Left renal cortex interstitium (tissue), 4 donors: ENCODE measurements around the gene PIP5K1B. TPM values are rescaled to one million over a fixed set of nuclear protein-coding genes. Genes with fewer than 3 reads are reported as not detected.
"Not testable (repeated sequence)": the region's sequence is repeated elsewhere in the genome, so short reads cannot be mapped to it uniquely, and the experiment has no call there.

Source experiments
- DNase-seq, 4 donors: peaks; one replicate each; pipeline ENCODE4 v3.0.0-alpha.2; 2013; ENCODE audit warnings: low read depth in 4 of 4, low spot score in 2 of 4, missing footprints in 1 of 4
- polyA plus RNA-seq, 4 donors: library from polyadenylated mRNA; unstranded; fragments of 120-200 nt; gene quantifications; one replicate each; pipeline ENCODE4 v1.2.1, GENCODE V29; 2013; ENCODE audit not compliant: insufficient read length in 4 of 4

Gene PIP5K1B
- polyA plus RNA-seq, 4 donors: 6.3 to 8.9 (median 6.6) TPM

DNA sequence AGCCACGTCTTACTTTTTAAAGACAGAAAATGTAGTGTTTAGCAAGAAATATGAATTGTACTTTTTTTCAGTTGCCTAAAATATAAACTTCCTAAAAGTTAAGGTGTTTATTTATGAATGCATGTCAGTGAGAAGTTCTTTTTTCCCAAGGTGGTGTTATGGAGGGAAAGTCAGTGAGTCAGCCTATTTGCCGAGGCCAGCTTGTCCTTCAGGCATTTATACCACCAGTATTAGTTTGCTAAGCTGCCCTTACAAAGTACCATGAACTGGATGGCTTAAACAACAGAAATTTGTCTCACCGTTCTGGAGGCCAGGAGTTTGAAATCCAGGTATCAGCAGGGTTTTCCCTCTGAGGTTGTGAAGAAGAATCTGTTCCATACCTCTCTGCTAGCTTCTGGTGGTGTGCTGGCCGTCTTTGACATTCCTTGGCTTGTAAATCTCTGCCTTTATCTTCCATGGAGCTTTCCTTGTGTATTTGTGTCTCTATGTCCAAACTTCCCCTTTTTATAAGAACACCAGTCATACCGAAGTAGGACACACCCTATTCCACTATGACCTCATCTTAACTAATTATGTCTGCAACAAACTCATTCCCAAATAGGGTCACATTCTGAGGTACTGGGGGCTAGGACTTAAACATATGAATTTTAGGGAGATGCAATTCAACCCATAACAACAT, 270.5 kb downstream of the PIP5K1B start:
- DNase-seq: no peak

DNA sequence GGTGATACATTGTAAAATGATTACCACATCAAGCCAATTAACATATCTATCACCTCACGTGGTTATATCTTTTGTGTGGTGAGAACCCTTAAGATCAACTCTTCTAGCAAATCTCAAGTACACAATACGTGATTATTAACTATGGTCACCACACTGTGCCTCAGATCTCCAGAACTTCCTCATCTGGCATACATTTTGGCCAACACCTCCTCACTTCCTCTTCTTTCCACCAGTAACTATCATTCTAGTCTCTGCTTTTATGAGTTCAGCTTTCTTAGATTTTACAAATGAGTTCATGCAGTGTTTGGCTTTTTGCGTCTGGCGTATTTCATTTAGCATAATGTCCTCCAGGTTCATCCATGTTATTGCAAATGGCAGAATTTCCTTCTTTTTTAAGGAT, 273.0 kb downstream of the PIP5K1B start:
- no peak for DNase-seq

DNA sequence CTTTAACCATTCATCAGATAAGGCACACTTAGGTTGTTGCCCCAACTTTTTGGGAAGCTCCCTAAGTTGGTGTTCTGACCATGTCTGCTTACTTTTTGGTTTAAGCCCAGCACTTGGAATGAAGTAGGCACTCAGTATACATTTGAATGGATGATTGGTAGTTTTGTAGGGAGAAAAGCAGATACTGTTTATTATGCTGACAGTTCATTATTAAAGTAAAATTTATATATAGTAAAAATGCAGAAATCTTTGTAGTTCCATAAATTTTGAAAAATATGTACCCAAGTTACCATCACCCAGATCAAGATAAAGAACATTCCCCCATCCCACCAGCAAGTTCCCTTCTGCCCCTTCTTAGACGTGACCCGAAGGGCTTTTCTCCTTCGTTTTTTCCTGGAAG, 273.5 kb downstream of the PIP5K1B start:
- DNase-seq: no peak

GRCh38 chr9:68979538-68980314, 274.7 kb downstream of the PIP5K1B start:
- no peak for DNase-seq

DNA sequence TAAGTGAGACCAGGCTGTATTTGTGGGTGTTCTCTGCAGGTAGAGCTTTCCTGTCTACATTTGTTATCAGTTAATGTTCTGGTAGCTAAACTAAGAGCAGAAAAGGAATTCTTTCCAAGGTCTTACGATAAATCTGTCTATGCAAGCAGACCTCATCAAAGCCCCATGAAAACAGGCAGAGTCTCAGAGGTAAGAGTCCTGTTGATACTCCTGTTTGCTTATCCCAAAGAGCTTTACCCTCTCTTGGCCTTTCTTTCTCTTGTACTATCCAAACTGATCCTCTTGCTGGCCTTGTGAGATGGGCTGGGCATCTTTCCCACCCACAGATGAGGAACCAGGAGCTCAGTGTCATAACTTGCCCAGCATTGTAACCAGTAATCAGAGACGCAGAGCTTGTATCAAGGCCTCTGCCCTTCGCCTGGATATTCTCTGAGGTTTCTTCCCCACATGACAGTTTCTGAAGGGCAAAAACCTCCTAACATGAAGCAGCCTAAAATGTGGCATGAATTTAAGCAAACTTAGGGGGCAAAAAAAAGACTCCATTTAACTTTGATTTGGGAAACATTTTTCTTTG, 275.4 kb downstream of the PIP5K1B start:
- DNase-seq: no peak

DNA sequence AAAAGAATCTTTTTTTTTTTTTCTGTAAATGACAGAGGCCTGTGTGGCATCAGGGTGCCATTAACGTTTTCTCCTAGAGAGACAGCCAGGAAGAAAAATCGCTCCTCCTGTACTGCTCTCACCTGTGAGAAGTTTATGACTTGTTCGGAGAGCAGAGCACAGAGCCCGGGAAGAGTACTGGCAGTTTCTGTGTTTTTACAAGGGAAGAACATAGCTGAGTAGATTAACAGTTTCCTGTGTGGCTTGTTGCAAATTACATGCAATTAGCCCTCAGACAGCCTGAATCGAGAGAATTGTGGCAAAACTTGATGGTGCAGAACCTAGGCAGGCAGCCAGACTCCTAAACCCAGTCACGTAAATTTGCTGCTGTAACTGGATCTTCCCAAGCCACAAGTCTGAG, 276.7 kb downstream of the PIP5K1B start:
- DNase-seq: peak in 2 of 4 donors; percentile 68 to 70

DNA sequence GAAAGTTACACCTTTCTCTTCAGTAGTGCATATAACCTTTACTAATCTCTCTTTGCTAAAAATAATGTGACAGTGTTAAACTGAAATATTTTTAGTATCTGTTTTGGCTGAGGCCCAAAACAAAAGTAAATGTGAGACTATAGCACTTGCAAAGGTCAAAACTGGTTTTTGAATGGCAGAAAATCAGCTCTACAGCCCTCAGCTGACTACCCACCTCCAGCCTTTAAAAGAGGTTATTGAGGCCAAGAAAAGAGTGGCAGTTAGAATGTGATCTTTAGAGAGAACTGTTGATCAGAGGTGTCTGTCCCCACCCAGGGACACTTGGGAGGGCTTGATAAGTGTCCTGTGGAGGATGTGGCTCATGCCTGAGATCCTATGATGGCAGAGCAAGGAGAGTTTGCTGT, 278.0 kb downstream of the PIP5K1B start:
- DNase-seq: no peak

- no peak for DNase-seq
Observed at GRCh38 chr9:68983522-68984424, 278.7 kb downstream of the PIP5K1B start.

DNA sequence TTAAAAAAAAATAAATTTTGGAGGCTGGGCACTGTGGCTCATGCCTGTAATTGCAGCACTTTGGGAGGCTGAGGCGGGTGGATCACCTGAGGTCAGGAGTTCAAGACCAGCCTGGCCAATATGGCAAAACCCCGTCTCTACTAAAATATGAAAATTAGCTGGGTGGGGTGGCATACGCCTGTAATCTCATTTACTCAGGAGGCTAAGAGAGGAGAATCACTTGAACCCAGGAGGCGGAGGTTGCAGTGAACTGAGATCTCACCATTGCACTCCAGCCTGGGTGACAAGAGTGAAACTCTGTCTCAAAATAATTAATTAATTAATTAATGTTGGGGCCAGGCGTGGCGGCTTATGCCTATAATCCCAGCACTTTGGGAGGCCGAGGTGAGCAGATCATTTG, 281.9 kb downstream of the PIP5K1B start:
- DNase-seq: not testable (repeated sequence)

DNA sequence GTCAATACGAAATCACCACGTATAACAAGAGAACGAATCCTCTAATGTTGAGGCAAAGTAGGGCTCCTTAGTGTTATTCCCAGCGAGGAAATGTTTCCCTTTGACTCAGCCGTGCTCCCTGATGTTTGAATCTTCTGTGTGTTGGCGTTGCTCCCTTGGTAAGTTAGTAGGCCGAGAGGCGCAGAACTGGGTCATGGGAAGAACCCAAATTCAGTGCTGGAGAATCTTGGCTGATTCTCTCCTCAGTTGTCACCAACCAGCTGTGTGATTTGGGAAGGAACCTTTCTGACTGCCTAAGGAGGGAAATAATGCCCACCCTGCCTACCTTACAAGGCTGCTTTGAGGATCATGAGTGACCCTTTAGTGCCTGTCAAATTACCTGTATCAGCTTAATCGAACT, 286.4 kb downstream of the PIP5K1B start:
- no peak for DNase-seq

DNA sequence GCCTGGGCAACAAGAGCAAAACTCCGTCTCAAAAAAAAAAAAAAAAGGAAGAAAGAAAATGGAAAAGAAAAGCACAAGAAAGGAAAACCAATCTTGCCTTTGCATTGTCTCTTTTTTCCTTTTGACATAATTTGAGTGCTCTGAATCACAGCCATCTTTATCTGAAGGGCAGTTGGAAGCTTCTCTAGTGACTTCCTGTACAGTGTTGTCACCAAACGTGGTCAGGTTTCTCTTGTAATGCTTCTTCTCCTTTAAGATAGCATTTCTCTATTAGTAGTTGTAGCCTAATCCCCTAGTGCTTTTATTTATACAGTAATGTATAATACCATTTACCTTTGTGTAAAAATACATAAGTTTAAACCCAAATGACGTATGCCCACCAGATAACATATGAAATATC, 290.7 kb downstream of the PIP5K1B start:
- no peak for DNase-seq

DNA sequence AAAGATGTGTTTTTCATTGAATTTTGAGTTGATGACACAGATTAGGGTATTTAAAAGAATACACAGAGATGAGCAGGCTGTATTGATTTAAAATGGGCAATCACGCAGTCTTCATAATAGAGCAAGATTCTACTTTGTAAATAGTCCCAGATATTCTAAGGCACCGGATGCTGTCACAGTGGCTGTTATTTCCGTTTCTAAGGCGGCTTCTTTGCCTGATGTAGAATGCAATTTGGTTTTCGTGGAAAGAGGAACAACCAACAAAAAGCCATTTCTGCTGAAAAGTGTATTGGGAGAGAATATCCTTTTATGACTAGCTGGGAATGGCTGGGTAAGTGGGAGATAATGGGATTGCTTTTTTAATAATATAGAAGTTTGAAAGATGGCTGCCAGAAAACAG, 291.4 kb downstream of the PIP5K1B start:
- DNase-seq: no peak

- DNase-seq: no peak
Observed at GRCh38 chr9:68997666-68998065, 292.6 kb downstream of the PIP5K1B start.

- no peak for DNase-seq
Observed at GRCh38 chr9:68998385-68998784, 293.3 kb downstream of the PIP5K1B start.

DNA sequence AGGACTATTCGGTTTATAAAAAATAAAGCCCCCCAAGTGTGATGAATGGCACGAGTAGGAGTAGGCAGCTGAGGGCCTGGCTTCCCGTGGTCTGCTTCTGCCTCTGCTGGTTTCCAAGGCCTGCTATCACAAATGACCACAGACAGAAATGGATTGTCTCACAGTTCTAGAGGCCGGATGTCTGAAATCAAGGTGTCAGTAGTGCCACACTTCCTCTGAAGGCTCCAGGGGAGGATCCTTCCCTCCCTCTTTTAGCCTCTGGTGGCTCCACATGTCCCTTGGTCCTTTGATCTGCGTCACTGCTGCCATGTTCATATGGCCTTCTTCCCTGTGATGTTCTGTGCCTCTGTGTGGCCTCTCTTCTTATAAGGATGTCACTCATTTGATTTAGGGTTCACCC, 293.8 kb downstream of the PIP5K1B start:
- DNase-seq: no peak

DNA sequence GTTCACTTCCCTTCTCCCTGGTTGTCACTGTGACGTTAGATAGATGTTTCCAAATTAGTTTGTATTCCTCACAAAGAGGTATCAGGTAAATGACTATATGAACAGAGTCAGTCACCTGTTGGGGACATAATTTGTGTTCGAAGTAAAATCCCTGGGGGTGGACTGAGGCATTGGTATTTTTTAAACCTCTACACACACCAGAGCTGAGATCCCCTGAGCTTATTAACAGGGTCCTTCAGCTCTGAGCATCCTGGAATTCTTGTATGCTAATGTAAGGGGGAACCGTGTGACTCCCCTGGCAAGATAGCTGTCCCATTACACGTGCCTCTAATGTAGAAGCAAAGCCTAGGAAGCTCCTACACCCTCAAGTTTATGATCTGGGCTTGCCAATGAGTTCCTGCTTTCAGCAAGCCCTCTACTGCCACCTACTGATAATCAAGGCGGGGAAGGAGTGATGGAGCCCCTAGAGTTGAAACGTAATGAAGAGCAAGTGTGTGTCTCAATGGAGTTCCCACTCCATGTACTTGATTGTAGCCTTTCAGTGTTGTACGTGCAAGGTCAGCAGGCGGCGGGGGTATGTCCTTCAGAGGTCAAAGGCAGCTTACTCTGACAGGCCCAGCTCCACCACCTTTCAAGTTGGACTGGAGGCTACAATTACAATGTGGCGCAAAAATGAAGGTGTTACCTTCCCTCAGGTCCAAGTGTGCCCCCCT, 294.5 kb downstream of the PIP5K1B start:
- peak in 2 of 4 donors; percentile 52 to 70 for DNase-seq

- no peak for DNase-seq
Observed at GRCh38 chr9:69001921-69002320, 296.9 kb downstream of the PIP5K1B start.

DNA sequence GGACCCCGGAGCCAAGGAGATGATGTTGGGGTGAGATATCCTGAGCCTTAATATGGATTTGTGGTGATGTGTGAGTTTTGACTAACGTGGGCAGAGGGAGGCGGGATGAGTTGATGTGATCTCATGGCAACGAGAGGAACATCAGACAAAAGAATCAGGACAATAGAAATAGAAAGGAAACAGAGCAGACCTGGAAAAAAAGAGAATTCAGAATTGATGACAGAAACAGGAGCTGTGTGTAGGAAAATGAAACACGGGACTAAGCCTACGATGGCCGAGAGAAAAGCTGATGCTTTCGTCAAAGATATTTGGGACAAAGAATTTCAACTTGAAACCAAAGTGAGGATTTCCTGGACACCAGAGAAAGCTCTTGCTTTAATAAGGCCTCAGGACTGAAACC, 298.0 kb downstream of the PIP5K1B start:
- DNase-seq: no peak

DNA sequence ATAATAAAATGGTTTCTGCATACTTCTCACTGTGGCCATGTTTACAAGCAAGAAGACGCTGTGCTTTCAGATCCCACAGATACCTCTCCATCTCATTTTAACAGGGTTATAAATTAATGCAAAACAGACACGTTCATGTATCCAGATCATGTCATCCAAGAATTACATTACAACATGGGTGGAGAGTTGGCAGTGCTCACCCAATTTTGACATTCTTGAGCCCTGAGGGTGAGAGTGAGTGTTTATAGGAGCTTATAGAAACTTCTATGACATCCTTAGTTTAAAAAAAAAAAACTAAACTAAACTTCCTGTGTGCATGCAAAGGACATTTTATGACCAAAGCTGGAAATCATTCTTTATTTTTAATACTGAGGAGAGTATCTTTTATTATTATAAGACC, 299.8 kb downstream of the PIP5K1B start:
- no peak for DNase-seq

DNA sequence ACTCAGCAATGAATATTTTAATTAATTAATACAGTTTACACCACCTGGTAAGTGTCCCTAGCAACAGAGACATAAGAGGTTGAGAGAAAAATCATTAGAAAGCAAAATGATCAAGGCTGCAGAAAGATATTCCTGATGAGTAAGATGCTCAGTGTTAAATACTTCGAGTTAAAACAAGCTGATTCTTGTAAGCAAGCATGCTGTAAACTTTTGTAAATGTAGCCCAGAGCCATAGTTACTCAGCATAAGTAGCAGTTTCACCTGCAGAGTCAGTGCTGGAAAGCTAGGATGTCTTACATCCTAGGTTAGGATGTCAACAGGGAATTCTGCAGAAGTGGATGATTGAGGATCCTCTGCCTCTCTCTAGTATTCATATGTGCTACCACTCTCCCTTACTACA, 304.7 kb downstream of the PIP5K1B start:
- no peak for DNase-seq
